Measurements from ENCODE around the gene VIPR2. TPM values are rescaled to one million over a fixed set of nuclear protein-coding genes. Genes with fewer than 3 reads are reported as not detected.
"Not testable (repeated sequence)": the region's sequence is repeated elsewhere in the genome, so short reads cannot be mapped to it uniquely, and the experiment has no call there.

The VIPR2 gene
- polyA plus RNA-seq, 3 donors = 2.1 to 3.4 (median 2.5) TPM

- DNase-seq = no peak
Measured at GRCh38 chr7:158994687-158995086, 150.0 kb downstream of the VIPR2 start.

GRCh38 chr7:158993591-158993990, 151.1 kb downstream of the VIPR2 start:
- no peak for DNase-seq

GRCh38 chr7:158992759-158993158, 151.9 kb downstream of the VIPR2 start:
- no peak for DNase-seq

- no peak for DNase-seq
Measured at GRCh38 chr7:158991824-158992621, 152.6 kb downstream of the VIPR2 start.

- DNase-seq = no peak
Measured at GRCh38 chr7:158988996-158989395, 155.7 kb downstream of the VIPR2 start.

- DNase-seq = no peak
Measured at GRCh38 chr7:158988302-158988862, 156.3 kb downstream of the VIPR2 start.

- no peak for DNase-seq
Measured at GRCh38 chr7:158987691-158988090, 157.0 kb downstream of the VIPR2 start.

- DNase-seq = no peak
Measured at GRCh38 chr7:158985583-158985982, 159.1 kb downstream of the VIPR2 start.

GRCh38 chr7:158984007-158984406, 160.7 kb downstream of the VIPR2 start:
- DNase-seq = not testable (repeated sequence)

- DNase-seq = not testable (repeated sequence)
Measured at GRCh38 chr7:158982080-158982479, 162.6 kb downstream of the VIPR2 start.

- no peak for DNase-seq
Measured at GRCh38 chr7:158979635-158980351, 164.9 kb downstream of the VIPR2 start.

GRCh38 chr7:158979023-158979529, 165.6 kb downstream of the VIPR2 start:
- DNase-seq = no peak
